ENCODE data around the gene FPR1. TPM values are rescaled to one million over a fixed set of nuclear protein-coding genes. Genes with fewer than 3 reads are reported as not detected.
A peak's percentile ranks its signal among the peaks of the same experiment; 100 is the strongest.

FPR1 gene
- total RNA-seq, 1 donor: not detected

GRCh38 chr19:51703575-51704515, 47.8 kb downstream of the FPR1 start:
- peak; percentile 88 for DNase-seq (ENCODE audit: low read depth)
- TF ChIP-seq CTCF (IDR thresholded peaks at IDR 0.05; ENCODE audit: insufficient read depth, low read length): peak; percentile 47
- peak overlapping the region; percentile 71 for H3K4me3 ChIP-seq (ENCODE audit: low read depth, low read length)

DNA sequence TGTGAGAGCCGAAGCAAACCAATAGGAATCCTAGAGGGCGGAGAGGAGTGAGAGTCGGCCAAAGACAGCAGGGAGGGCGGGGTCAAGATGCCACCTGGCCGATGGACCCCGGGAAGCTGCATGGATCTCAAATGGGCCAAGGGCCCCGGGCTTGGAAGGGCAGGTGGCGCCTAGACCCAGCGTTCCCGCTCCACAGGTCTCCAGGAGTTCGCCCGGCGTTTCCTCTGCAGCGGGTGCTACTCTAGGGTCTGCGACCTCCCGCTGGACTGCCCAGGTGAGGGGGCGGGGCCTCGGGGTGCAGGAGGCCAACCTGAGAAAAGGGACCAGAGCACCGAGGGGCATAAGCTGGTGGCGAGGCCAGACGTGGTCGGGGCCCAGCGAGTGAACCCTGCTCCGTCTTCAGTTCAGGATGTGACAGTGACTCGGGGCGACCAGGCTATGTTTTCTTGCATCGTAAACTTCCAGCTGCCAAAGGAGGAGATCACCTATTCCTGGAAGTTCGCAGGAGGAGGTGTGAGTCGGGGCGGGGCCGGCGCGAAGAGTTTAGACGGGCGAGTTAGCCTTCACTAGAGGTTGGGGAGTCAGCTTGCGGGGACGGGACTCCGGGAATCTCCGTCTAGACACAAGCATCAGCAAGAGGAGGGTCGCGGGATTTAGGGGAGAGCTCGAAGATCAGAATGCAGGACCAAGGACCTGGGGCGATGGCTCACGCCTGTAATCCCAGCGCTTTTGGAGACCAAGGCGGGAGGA, 48.7 kb downstream of the FPR1 start:
- no peak for DNase-seq (ENCODE audit: low read depth)
- no peak overlapping the region for H3K4me3 ChIP-seq (ENCODE audit: low read depth, low read length)
- TF ChIP-seq CTCF (IDR thresholded peaks at IDR 0.05; ENCODE audit: insufficient read depth, low read length): no peak

DNA sequence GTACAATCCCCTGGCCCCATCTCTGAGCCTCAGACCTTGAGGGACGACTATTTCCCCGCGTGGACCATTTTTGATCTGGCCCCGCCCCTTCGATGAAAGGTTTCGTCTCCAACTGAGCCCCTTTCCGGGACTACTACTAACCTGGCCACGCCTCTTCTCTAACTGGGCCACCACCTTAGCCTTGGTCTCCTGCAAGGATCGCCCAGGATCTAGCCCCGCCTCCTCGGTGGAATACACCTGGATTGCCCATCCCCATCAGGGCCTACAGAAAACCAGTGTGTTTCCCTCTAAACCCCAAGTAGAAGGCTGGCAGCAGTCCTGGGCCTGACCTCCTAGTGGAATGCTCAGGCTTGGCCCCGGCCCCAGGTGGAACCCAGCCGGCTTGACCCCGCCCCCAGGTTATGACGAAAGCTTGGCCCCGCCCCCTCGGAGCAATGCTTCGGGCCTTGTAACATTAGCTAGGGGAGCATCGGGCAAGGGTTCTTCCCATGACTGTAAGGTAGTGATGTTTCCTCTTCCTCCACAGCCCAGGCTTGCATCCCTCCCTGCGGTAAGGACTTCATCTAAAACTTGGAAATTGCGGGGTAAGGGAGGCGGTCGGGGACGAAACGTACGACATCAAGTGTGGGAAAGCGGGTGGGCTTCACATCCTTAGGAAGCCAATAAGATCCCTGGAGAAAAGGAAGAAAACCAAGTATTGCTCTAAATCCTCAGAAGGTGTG, 49.4 kb downstream of the FPR1 start:
- peak; percentile 73 for DNase-seq (ENCODE audit: low read depth)
- H3K4me3 ChIP-seq (ENCODE audit: low read depth, low read length): no peak overlapping the region
- TF ChIP-seq CTCF (IDR thresholded peaks at IDR 0.05; ENCODE audit: insufficient read depth, low read length): no peak

DNA sequence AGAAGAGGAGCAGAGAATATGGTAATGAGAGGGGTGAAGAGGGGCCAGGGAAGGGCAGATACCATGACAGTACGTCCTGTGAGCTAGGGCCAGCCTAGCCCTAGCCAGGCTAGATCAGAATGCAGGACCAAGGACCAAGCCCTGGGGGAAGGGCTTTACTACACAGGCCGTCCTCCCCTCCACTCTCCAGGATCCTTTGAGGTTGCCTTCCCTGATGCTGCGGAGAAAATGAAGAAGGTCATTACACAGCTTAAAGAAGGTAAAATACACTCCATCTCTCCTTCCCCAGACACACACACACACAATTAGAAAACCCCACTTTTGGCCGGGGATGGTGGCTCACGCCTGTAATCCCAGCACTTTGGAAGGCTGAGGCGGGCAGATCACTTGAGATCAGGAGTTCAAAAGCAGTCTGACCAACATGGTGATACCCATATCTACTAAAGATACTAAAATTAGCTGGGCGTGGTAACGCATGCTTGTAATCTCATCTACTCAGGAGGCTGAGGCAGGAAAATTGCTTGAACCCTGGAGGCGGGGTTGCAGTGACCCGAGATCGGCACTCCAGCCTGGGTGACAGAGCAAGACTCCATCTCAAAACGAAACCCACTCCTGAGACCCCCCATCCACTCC, 50.1 kb downstream of the FPR1 start:
- DNase-seq (ENCODE audit: low read depth): no peak
- TF ChIP-seq CTCF (IDR thresholded peaks at IDR 0.05; ENCODE audit: insufficient read depth, low read length): no peak
- no peak overlapping the region for H3K4me3 ChIP-seq (ENCODE audit: low read depth, low read length)

- no peak overlapping the region for H3K4me3 ChIP-seq (ENCODE audit: low read depth, low read length)
- no peak for TF ChIP-seq CTCF (IDR thresholded peaks at IDR 0.05; ENCODE audit: insufficient read depth, low read length)
- DNase-seq (ENCODE audit: low read depth): no peak
Observed at GRCh38 chr19:51699170-51699569, 52.5 kb downstream of the FPR1 start.

GRCh38 chr19:51698296-51698695, 53.4 kb downstream of the FPR1 start:
- no peak for TF ChIP-seq CTCF (IDR thresholded peaks at IDR 0.05; ENCODE audit: insufficient read depth, low read length)
- no peak overlapping the region for H3K4me3 ChIP-seq (ENCODE audit: low read depth, low read length)
- peak; percentile 30 for DNase-seq (ENCODE audit: low read depth)
